MCF 10A (cell line): ENCODE measurements around the gene GGT6. TPM values are rescaled to one million over a fixed set of nuclear protein-coding genes. Genes with fewer than 3 reads are reported as not detected.

Source experiments
- BruUV-seq: library from RNA; stranded (reverse); fragments of 400-500 nt; replicated peaks from 2 replicates; lab custom pipeline; 2021; lab: Mats Ljungman, UMichigan
- CTCF ChIA-PET: fragments of 300-600 bp; sonication (Branson Sonifier 250); formaldehyde crosslinking; extraction: SDS; loops from one replicate; lab custom pipeline; 2021; ENCODE audit warnings: antibody characterized with exemption, inconsistent platforms; lab: Yijun Ruan, JAX
- POLR2A ChIA-PET: fragments of 300-600, 350-650 bp; sonication (Branson Sonifier 250); formaldehyde crosslinking; extraction: SDS; loops from one replicate; lab custom pipeline; 2020; ENCODE audit warnings: antibody characterized with exemption, inconsistent platforms; lab: Yijun Ruan, JAX
- DNase-seq: peaks from one replicate; pipeline ENCODE4 v3.0.0-alpha.2; 2018; ENCODE audit not compliant: unreplicated experiment
- H3K27ac Mint-ChIP-seq: one replicate; pipeline ENCODE4 v1.8.0; 2022; ENCODE audit warnings: mild to moderate bottlenecking, low read depth, mixed read lengths; ENCODE audit not compliant: unreplicated experiment
- H3K27me3 Mint-ChIP-seq: one replicate; pipeline ENCODE4 v1.8.0; 2022; ENCODE audit warnings: mixed read lengths; ENCODE audit not compliant: insufficient read depth, unreplicated experiment
- H3K36me3 Mint-ChIP-seq: one replicate; pipeline ENCODE4 v1.8.0; 2022; ENCODE audit warnings: mild to moderate bottlenecking, moderate library complexity, mixed read lengths; ENCODE audit not compliant: insufficient read depth, unreplicated experiment
- H3K4me1 Mint-ChIP-seq: one replicate; pipeline ENCODE4 v1.8.0; 2022; ENCODE audit warnings: mixed read lengths; ENCODE audit not compliant: insufficient read depth, unreplicated experiment
- H3K4me3 Mint-ChIP-seq: one replicate; pipeline ENCODE4 v1.8.0; 2022; ENCODE audit warnings: mild to moderate bottlenecking, moderate library complexity, mixed read lengths; ENCODE audit not compliant: unreplicated experiment
- H3K9me3 Mint-ChIP-seq: one replicate; pipeline ENCODE4 v1.8.0; 2022; ENCODE audit warnings: mixed read lengths; ENCODE audit not compliant: unreplicated experiment
- intact Hi-C: fragments of 100-400 bp; cut with micrococcal nuclease; formaldehyde crosslinking; loops from 2 replicates; pipeline ENCODE4 v1.14.1; 2022
- total RNA-seq: library from RNA; stranded (reverse); gene quantifications from 2 replicates; pipeline ENCODE4 v1.2.3, GENCODE V29; 2022
- TF ChIP-seq, protein P1 (sequence below): fragments of 200-600 bp; IDR thresholded peaks from one replicate; pipeline ENCODE4 v1.8.0; 2022; ENCODE audit warnings: antibody characterized with exemption, mild to moderate bottlenecking; ENCODE audit not compliant: unreplicated experiment

Gene GGT6
- total RNA-seq, 1 experiment from 2014 or later, result not detected

DNA sequence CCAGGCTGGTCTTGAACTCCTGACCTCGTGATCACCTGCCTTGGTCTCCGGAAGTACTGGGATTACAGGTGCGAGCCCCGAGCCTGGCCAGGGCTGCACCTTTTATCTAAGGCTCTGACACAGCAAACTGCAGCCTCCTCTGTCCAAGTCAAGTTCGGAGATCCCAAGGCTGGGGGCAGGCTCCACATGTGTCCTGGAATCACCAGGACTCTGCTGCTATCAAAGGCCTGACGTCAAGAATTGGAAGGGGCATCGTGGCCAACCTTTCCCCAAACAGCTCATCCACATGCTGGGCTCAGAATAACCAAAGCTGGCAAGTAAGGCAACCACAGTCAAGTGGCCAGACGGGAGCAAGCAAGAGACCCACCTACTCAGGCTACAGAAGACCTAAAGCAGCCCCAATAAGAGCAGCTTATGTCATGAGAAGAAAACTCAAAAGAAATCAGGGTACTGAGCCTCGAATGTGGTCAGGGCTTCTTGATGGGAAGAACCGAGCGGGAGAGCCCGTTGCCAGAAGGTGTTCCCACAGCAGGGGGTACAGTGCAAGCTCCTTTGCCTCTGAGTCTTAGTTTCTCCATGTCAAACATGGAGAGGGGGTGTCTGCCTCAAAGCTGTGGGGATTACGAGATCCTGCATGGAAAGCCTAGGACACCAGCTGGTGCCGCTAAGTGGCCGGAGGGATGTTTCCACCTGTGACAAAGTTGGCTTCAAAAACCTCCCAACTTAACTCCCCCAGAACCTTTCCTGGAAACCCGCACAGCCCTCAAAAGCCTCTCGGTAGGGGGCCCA lies 13.1 kb downstream of the GGT6 start:
- Mint-ChIP-seq H3K4me3 (no peak overlapping the region), H3K9me3 (no peaks in the 10 kb centered on the region), H3K36me3 (peaks cover 75% of the 10 kb centered on the region), H3K27ac (no peak overlapping the region), H3K4me1 (no peaks in the 10 kb centered on the region), H3K27me3 (no peaks in the 10 kb centered on the region)
- BruUV-seq, result no TSS peak
- TF ChIP-seq, protein P1, sequence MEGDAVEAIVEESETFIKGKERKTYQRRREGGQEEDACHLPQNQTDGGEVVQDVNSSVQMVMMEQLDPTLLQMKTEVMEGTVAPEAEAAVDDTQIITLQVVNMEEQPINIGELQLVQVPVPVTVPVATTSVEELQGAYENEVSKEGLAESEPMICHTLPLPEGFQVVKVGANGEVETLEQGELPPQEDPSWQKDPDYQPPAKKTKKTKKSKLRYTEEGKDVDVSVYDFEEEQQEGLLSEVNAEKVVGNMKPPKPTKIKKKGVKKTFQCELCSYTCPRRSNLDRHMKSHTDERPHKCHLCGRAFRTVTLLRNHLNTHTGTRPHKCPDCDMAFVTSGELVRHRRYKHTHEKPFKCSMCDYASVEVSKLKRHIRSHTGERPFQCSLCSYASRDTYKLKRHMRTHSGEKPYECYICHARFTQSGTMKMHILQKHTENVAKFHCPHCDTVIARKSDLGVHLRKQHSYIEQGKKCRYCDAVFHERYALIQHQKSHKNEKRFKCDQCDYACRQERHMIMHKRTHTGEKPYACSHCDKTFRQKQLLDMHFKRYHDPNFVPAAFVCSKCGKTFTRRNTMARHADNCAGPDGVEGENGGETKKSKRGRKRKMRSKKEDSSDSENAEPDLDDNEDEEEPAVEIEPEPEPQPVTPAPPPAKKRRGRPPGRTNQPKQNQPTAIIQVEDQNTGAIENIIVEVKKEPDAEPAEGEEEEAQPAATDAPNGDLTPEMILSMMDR, result no peak
- POLR2A ChIA-PET, result no interaction called here
- intact Hi-C loops, result no loop called here
- DNase-seq, result no peak
- CTCF ChIA-PET, result interaction anchor here (0.6 to 1.1 kb wide), 4 partner anchors 75 to 348 kb away, joined by 3 to 4 read pairs (median 4); no protein-coding TSS in a partner anchor

- BruUV-seq, result no TSS peak
- Mint-ChIP-seq H3K27ac (no peak overlapping the region), H3K4me3 (no peak overlapping the region), H3K4me1 (no peaks in the 10 kb centered on the region), H3K9me3 (no peaks in the 10 kb centered on the region), H3K27me3 (no peaks in the 10 kb centered on the region), H3K36me3 (peaks cover 74% of the 10 kb centered on the region)
- intact Hi-C loops, result no loop called here
- POLR2A ChIA-PET, result no interaction called here
- CTCF ChIA-PET, result interaction anchor here (1.4 kb wide), 1 partner anchor 20 kb away, joined by 3 read pairs; no protein-coding TSS in a partner anchor
- no peak for DNase-seq
- TF ChIP-seq, protein P1, result no peak
Observed at GRCh38 chr17:4545217-4545951, 15.0 kb downstream of the GGT6 start.

DNA sequence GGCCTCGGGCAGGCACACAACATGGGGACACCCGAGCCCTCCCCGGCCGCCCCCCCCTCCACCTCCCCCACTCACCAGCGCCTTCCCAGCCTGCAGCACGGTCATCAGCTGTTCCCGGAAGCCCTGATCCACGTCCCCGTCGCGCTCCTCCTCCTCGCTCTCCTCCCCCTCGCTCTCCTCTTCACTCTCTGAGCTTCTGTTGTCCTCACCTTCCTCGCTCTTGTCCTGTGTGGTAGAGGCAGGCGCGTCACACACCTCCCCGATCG lies 15.5 kb downstream of the GGT6 start:
- TF ChIP-seq, protein P1, result no peak
- CTCF ChIA-PET, result interaction anchor here (0.9 to 1.4 kb wide), 2 partner anchors 21 to 22 kb away, joined by 3 to 4 read pairs; no protein-coding TSS in a partner anchor
- intact Hi-C loops, result no loop called here
- peaks cover 74% of the 10 kb centered on the region for H3K36me3 Mint-ChIP-seq
- no peaks in the 10 kb centered on the region for H3K27me3 Mint-ChIP-seq
- no peak overlapping the region for H3K4me3 Mint-ChIP-seq
- DNase-seq, result no peak
- no peak overlapping the region for H3K27ac Mint-ChIP-seq
- BruUV-seq, result TSS peak; percentile 18
- POLR2A ChIA-PET, result no interaction called here
- no peaks in the 10 kb centered on the region for H3K9me3 Mint-ChIP-seq
- no peaks in the 10 kb centered on the region for H3K4me1 Mint-ChIP-seq
